Neuronal stem cell (in vitro differentiated cells): ENCODE results near the gene PDLIM7.

Experiments
- DNase-seq: peaks from one replicate; pipeline ENCODE4 v3.0.0-alpha.2; 2013; ENCODE audit warnings: low spot score
- H2AFZ ChIP-seq: one replicate; pipeline ENCODE4 v1.6.1; 2013; ENCODE audit warnings: mild to moderate bottlenecking, low read length, inconsistent platforms
- H2AK5ac ChIP-seq: 2 replicates; pipeline ENCODE4 v1.6.1; 2013; ENCODE audit warnings: low read depth, mild to moderate bottlenecking, inconsistent platforms, low read length, moderate library complexity, mixed read lengths
- H2BK120ac ChIP-seq: 2 replicates; pipeline ENCODE4 v1.6.1; 2013; ENCODE audit warnings: low read depth, mild to moderate bottlenecking, inconsistent platforms, low read length, moderate library complexity, mixed read lengths
- H2BK12ac ChIP-seq: one replicate; pipeline ENCODE4 v1.6.1; 2013; ENCODE audit warnings: low read length, inconsistent platforms
- H2BK15ac ChIP-seq: 2 replicates; pipeline ENCODE4 v1.6.1; 2013; ENCODE audit warnings: mild to moderate bottlenecking, low read length, inconsistent platforms, mixed read lengths
- H2BK5ac ChIP-seq: one replicate; pipeline ENCODE4 v1.6.1; 2013; ENCODE audit warnings: inconsistent platforms, mild to moderate bottlenecking, low read length, moderate library complexity
- H3K14ac ChIP-seq: one replicate; pipeline ENCODE4 v1.6.1; 2013; ENCODE audit warnings: low read length, inconsistent platforms
- H3K18ac ChIP-seq: 2 replicates; pipeline ENCODE4 v1.6.1; 2013; ENCODE audit warnings: low read length, inconsistent platforms
- H3K23ac ChIP-seq: 2 replicates; pipeline ENCODE4 v1.6.1; 2013; ENCODE audit warnings: low read depth, mild to moderate bottlenecking, mixed read lengths, low read length, inconsistent platforms; ENCODE audit not compliant: poor library complexity
- H3K27ac ChIP-seq: replicated peaks from 3 replicates; pipeline ENCODE4 v1.5.1; 2013; ENCODE audit warnings: low read length, inconsistent platforms
- H3K27me3 ChIP-seq, 3 experiments: 2 replicates each; pipeline ENCODE4 v1.6.1; 2013; ENCODE audit warnings: low read length in 3 of 3, mild to moderate bottlenecking in 2 of 3, inconsistent platforms in 1 of 3, low read depth in 1 of 3, mixed read lengths in 1 of 3, moderate library complexity in 1 of 3; ENCODE audit not compliant: control insufficient read depth in 3 of 3, insufficient read depth in 3 of 3
- H3K36me3 ChIP-seq, 2 donors: replicated peaks in 1 of 2; 2 replicates each; pipeline ENCODE4 v1.6.1; 2013; ENCODE audit warnings: low read length in 2 of 2; ENCODE audit not compliant: control insufficient read depth in 2 of 2, insufficient read depth in 2 of 2
- H3K4ac ChIP-seq: 2 replicates; pipeline ENCODE4 v1.6.1; 2013; ENCODE audit warnings: inconsistent platforms, mild to moderate bottlenecking, low read length, moderate library complexity
- H3K4me1 ChIP-seq, 2 donors: 1 replicate in 1 of 2; 2 replicates in 1 of 2; pipeline ENCODE4 v1.6.1; 2013; ENCODE audit warnings: low read length in 2 of 2, low read depth in 1 of 2; ENCODE audit not compliant: control insufficient read depth in 2 of 2, insufficient read depth in 1 of 2
- H3K4me2 ChIP-seq: one replicate; pipeline ENCODE4 v1.6.1; 2013; ENCODE audit warnings: mild to moderate bottlenecking, low read length, inconsistent platforms; ENCODE audit not compliant: insufficient read depth, poor library complexity, severe bottlenecking
- H3K4me3 ChIP-seq, 2 donors: 2 replicates each; pipeline ENCODE4 v1.5.1; 2013; ENCODE audit warnings: low read length in 2 of 2, mild to moderate bottlenecking in 2 of 2, inconsistent platforms in 1 of 2, moderate library complexity in 1 of 2
- H3K79me1 ChIP-seq: one replicate; pipeline ENCODE4 v1.6.1; 2013; ENCODE audit warnings: low read depth, mild to moderate bottlenecking, inconsistent platforms, low read length, moderate library complexity
- H3K9ac ChIP-seq: one replicate; pipeline ENCODE4 v1.6.1; 2013; ENCODE audit warnings: mild to moderate bottlenecking, low read depth, low read length, inconsistent platforms; ENCODE audit not compliant: poor library complexity
- H3K9me3 ChIP-seq, 2 donors: replicated peaks in 1 of 2; 2 replicates each; pipeline versions ENCODE3 to v1.6.1; 2013; ENCODE audit warnings: low read length in 2 of 2, mild to moderate bottlenecking in 2 of 2, inconsistent platforms in 1 of 2, low read depth in 1 of 2, mixed read lengths in 1 of 2, moderate library complexity in 1 of 2; ENCODE audit not compliant: control insufficient read depth in 2 of 2, insufficient read depth in 1 of 2
- H4K8ac ChIP-seq: one replicate; pipeline ENCODE4 v1.6.1; 2013; ENCODE audit warnings: low read depth, mild to moderate bottlenecking, inconsistent platforms, low read length, moderate library complexity
- H4K91ac ChIP-seq: one replicate; pipeline ENCODE4 v1.6.1; 2013; ENCODE audit warnings: low read length, low read depth, mild to moderate bottlenecking, inconsistent platforms; ENCODE audit not compliant: poor library complexity
- WGBS, 2 donors: extraction: QIAGEN DNeasy Blood & Tissue Kit; methylation state at CpG; one replicate each; pipeline ENCODE4 v1.1.7; 2013; ENCODE audit warnings: missing lambda C conversion rate in 2 of 2, mixed read lengths in 1 of 2; ENCODE audit not compliant: insufficient read length in 2 of 2, insufficient replicate concordance in 1 of 2; ENCODE audit errors: extremely low coverage in 2 of 2; 5-methylcytosine and 5-hydroxymethylcytosine counted together

PDLIM7 gene

DNA sequence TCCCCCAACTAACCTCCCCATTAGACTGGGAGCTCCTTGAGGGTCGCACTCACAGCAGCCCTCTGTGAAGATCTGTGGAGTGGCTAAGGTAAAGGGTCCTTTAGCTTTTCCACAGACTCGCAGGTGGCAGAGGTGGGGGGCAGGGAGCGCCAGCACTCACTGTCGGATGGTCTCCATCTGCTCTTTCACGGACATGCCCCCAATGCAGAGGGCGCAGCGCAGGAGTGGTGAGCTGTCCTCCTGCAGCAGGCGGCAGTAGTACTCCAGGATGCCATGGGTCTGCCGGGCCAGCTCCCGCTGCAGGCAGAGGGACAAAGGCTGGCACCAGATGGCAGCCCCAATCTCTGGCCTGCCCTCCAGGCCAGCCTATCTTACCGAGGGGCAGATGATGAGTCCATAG lies 17.1 kb upstream of the PDLIM7 start:
- no peak overlapping the region for H3K4me2 ChIP-seq
- no peak overlapping the region for H3K27ac ChIP-seq
- no peak overlapping the region for H2BK12ac ChIP-seq
- no peak overlapping the region for H3K18ac ChIP-seq
- H4K8ac ChIP-seq = no peak overlapping the region
- H3K4me1 ChIP-seq = peaks cover 7 to 11% of the 10 kb centered on the region in 2 donors
- H2AFZ ChIP-seq = no peak overlapping the region
- H3K14ac ChIP-seq = no peak overlapping the region
- H3K4me3 ChIP-seq = no peak overlapping the region
- no peak overlapping the region for H2AK5ac ChIP-seq
- H3K4ac ChIP-seq = no peak overlapping the region
- no peak overlapping the region for H2BK120ac ChIP-seq
- no peak overlapping the region for H4K91ac ChIP-seq
- peaks cover 57 to 72% of the 10 kb centered on the region in 2 donors for H3K36me3 ChIP-seq
- WGBS, 2 donors = no CpG with 5 or more reads among the region's 11 CpGs
- H3K27me3 ChIP-seq = no peaks in the 10 kb centered on the region
- H2BK5ac ChIP-seq = no peak overlapping the region
- H2BK15ac ChIP-seq = no peak overlapping the region
- no peak overlapping the region for H3K9ac ChIP-seq
- H3K79me1 ChIP-seq = peaks cover 20% of the 10 kb centered on the region
- no peak overlapping the region for H3K23ac ChIP-seq
- DNase-seq = no peak
- H3K9me3 ChIP-seq = no peaks in the 10 kb centered on the region

- Histone ChIP-seq H3K23ac (no peak overlapping the region), H2BK15ac (no peak overlapping the region), H3K4ac (no peak overlapping the region), H3K79me1 (peaks cover 20% of the 10 kb centered on the region), H3K27me3 (no peaks in the 10 kb centered on the region), H3K4me3 (no peak overlapping the region), H4K8ac (no peak overlapping the region), H3K4me2 (no peak overlapping the region), H3K36me3 (peaks cover 51 to 65% of the 10 kb centered on the region in 2 donors), H4K91ac (no peak overlapping the region), H3K9ac (no peak overlapping the region), H2BK5ac (no peak overlapping the region), H2AK5ac (no peak overlapping the region), H3K4me1 (peaks cover 7 to 20% of the 10 kb centered on the region in 2 donors), H2BK120ac (no peak overlapping the region), H3K18ac (no peak overlapping the region), H3K14ac (no peak overlapping the region), H2AFZ (no peak overlapping the region), H2BK12ac (no peak overlapping the region), H3K9me3 (no peaks in the 10 kb centered on the region), H3K27ac (no peak overlapping the region)
- DNase-seq = no peak
- no CpG with 5 or more reads among the region's 15 CpGs for WGBS, 2 donors
These were observed 16.1 kb upstream of the PDLIM7 start for GRCh38 chr5:177513500-177513899.

DNA sequence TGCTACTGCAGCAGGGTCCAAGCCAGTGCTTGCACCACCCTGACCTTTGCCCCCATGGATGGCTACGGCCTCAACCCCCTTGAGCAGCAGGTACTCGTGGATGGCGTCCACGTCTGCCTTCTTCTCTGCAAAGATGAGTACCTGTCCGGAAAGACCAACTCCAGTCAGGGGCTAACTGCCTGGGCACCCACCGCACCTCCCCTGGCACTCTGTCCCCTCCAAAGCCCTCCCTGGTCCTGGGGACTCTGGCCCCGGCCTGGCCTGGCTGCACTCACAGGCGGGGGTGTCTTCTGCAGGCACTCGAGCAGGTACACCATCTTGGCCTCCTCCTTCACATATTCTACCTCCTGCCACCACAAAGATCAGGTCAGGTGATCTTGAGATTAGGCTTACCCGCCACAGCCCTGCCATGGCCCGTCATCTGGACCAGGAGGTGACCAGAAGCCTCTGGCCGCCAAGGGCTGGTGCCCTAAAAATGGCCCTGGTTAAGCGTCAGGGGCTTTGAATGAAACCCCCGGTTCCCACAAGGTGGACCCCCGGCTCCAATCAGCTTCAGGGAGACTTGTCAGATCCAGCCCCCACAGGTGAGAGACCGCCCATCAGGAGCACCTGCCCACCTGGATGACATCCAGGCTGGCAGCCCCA lies 15.5 kb upstream of the PDLIM7 start:
- Histone ChIP-seq H3K18ac (no peak overlapping the region), H3K9me3 (no peaks in the 10 kb centered on the region), H3K79me1 (peaks cover 23% of the 10 kb centered on the region), H4K91ac (no peak overlapping the region), H2BK12ac (no peak overlapping the region), H3K27me3 (no peaks in the 10 kb centered on the region), H3K14ac (no peak overlapping the region), H2BK120ac (no peak overlapping the region), H2BK15ac (no peak overlapping the region), H3K4me2 (no peak overlapping the region), H3K4me1 (peaks cover 7 to 20% of the 10 kb centered on the region in 2 donors), H3K36me3 (peaks cover 51 to 65% of the 10 kb centered on the region in 2 donors), H3K9ac (no peak overlapping the region), H3K4me3 (no peak overlapping the region), H3K23ac (no peak overlapping the region), H3K4ac (no peak overlapping the region), H3K27ac (no peak overlapping the region), H2BK5ac (no peak overlapping the region), H4K8ac (peak overlapping the region; percentile 86), H2AK5ac (no peak overlapping the region), H2AFZ (no peak overlapping the region)
- no CpG with 5 or more reads among the region's 16 CpGs for WGBS, 2 donors
- DNase-seq = no peak

DNA sequence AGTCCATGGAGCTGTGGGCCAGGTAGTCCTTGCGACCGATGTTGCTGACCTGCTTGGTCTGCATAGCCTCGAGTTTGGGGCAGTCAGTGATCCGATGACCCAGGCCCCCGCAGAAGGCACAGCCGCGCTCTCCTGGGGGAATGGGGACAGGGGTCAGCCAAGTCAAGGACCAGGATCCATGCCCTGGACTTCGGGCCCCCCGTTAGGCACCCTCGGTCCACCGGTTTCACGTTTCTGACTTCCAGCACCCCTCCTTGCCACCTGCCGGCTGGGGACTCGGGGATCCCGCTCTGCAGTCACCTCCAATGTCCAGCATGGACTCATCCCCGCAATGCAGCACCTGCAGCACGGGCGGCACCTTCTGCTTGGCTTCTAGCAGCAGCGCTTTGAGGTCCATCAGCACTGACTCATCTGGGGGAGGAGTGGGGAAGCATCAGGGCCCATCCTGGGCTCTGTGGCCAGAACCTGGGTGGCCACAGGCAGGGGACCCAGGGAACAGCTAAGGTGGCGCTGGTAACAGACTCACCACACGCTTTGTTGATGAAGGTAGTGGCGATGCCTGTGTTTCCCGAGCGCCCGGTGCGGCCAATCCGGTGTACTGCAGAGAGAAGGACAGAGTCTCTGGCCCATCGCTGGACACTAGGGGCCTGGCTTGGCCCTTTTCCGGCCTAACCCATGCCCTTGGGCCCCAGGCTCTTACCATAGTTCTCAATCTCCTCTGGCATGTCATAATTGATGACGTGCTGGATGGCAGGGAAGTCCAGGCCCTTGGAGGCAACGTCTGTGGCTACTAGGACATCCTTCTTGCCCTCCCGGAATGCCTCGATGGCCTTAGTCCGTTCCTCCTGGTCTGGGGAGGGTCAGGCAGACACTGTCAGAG lies 14.6 kb upstream of the PDLIM7 start:
- Histone ChIP-seq H3K9ac (no peak overlapping the region), H2BK12ac (no peak overlapping the region), H3K79me1 (peaks cover 23% of the 10 kb centered on the region), H4K8ac (peak overlapping the region; percentile 86), H2BK5ac (no peak overlapping the region), H3K27ac (no peak overlapping the region), H3K4me1 (peaks cover 7 to 20% of the 10 kb centered on the region in 2 donors), H3K27me3 (no peaks in the 10 kb centered on the region), H2BK120ac (no peak overlapping the region), H2AFZ (no peak overlapping the region), H3K18ac (no peak overlapping the region), H2BK15ac (no peak overlapping the region), H3K4me3 (no peak overlapping the region), H4K91ac (no peak overlapping the region), H3K14ac (no peak overlapping the region), H3K9me3 (no peaks in the 10 kb centered on the region), H2AK5ac (no peak overlapping the region), H3K36me3 (peaks cover 51 to 65% of the 10 kb centered on the region in 2 donors), H3K4me2 (no peak overlapping the region), H3K23ac (peak overlapping the region; percentile 31), H3K4ac (no peak overlapping the region)
- no CpG with 5 or more reads among the region's 34 CpGs for WGBS, 2 donors
- no peak for DNase-seq
